Measurements from ENCODE around the gene ABCG4.
"Not testable (repeated sequence)": the region's sequence is repeated elsewhere in the genome, so short reads cannot be mapped to it uniquely, and the experiment has no call there.

The ABCG4 gene

DNA sequence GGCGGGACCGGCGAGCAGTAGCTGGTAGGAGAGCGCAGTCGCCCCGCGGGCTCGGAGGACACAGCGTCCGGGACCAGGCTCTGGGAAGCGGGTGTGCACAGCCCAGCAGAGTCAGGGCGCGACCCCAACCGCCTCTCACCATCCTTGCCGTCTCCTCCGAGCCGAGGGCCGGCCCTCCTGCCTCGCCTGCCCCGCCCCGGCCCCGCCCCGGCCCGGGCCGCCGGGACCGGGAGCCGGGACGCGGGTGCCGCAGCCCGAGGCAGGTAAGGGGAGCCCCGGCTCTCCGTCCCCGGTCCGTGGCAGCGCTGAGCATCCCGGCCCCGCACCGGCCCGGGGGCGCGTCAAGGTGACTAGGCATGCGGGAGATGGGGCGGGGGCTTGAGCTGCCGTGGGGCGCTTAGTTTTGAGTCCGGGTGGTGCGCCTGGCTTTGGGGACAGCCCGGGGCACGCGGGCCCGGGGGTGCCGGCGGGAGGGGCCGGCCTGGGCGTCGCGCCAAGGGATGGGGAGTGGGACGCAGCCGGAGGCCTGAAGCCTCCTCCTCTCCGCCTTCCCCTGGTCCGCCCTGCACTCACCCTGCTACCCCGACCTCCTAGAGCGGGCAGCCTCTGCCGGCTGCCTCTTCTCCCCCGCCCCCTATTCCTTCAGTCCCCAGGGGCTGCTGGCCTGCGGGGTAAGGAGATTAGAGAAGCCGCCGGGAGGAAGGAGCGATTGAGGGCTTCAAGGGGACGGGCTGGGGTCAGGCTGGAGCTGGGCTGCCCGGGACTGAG is at the start of gene ABCG4:
TSS of gene ABCG4 (plus strand) at position 35 of the 768 bp plus-strand sequence. CDS start 914 bp downstream, outside the sequence.
- DNase-seq (ENCODE audit: low read depth) = no peak

DNA sequence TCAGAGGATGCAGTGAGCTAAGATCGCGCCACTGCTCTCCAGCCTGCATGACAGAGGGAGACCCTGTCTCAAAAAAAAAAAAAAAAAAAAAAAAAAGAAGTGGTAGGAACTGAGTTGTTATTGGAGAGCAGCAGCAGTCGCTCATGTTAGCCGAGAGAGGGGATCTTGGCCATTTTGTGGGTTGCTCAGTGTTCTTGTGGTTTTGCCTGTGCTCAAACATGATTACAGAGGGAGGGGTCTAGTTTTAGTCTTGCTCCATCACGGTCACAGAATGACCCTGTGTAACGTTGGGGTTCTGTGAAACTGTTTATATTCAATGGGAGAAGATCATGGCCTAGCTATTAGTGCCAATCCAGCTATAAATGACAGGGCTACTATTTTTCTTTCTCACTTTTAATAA is 49.1 kb upstream of the ABCG4 start:
- DNase-seq (ENCODE audit: low read depth) = no peak

DNA sequence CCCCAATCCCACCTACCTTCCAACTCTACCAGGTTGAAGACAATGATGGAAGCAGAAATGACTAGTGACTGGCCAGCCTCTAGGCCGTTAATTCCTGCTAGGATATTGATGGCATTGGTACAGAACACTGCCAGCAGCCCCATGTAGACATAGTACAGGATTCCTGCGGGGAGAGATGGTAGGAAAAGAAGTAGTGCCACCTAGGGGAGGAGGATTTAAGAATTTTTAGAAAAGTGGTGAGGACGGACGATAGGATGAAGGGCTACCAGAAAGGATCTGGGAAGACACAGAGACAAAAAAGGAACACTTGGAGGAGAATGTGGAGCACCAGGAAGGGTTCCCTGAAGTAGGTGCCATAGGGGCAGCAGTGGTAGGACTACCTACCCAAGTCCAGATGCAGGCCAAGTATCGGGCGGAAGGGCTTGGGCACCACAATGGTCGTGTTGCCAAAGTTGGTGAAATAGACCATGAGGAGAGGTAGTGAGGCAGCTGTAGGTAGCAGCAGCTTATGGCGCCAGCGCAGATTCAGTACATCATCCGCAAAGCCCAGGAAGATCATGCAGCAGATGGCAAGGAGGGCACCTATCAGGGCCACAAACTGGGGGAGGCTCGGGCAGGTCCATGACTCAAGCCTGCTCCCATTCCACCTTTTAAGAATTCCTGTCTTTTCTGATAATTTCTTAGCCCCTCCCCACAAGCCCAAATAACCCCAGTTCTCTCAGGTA is 48.4 kb upstream of the ABCG4 start:
- DNase-seq (ENCODE audit: low read depth) = no peak

- DNase-seq (ENCODE audit: low read depth) = no peak
These were observed 47.7 kb upstream of the ABCG4 start for GRCh38 chr11:119100994-119101758.

DNA sequence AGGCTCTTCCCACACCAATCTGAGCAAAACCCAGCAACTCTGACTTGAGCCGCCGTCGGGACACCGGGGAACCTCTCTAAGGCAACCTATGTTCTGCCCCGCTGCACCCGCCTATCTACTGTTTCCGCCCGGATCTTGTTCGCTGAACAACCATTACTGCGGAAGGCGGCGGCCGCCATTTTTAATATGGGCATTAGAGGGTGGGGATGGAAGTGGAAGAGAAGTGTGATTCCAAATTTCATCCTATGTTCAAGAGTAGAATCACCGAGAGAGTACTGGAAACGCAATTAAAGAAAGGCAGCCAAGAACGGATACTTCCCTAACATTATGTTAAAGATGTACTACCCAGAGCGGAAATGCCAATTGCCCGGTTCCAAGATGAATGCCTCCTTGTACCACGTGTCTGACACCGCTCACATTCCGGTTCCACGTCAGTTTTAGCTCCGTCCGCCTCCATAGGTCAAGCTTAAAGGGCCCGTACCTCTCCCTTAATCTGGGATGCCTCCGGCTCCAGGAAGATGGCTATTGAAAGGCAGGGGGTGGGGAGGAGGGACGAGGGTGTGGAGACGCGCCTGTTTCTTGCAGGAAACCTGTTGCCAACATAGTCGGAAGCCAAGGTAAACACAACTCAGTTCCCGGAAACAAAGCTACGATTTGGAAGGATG is 47.0 kb upstream of the ABCG4 start, which contains the start of gene DPAGT1:
TSS of gene DPAGT1 (minus strand) at position 95 of the 665 bp plus-strand sequence. CDS start 198 bp downstream, outside the sequence.
- DNase-seq (ENCODE audit: low read depth) = peak; percentile 54

- not testable (repeated sequence) for DNase-seq (ENCODE audit: low read depth)
These were observed 45.6 kb upstream of the ABCG4 start for GRCh38 chr11:119103161-119103664.

DNA sequence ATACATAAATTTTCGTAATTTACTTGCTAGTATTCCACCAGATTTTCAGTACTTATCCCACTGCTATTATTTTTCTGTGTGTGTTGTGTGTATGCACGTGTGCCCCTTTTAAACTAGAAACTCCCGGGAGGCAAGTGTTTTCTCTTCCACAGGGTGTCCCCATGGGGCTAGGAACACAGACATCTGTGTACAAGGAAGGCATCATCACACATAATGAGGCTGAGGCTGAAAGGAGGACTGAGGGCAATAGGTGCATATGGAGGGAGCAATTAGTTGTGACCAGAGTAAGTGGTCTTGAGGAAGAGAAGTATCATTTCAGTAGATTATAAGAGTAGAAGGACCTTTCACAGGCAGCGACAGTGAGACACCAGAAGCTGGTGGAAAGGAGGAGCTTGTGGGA is 45.1 kb upstream of the ABCG4 start:
- DNase-seq (ENCODE audit: low read depth) = no peak

- DNase-seq (ENCODE audit: low read depth) = peak; percentile 70
These were observed 42.0 kb upstream of the ABCG4 start, which contains the start of gene C2CD2L for GRCh38 chr11:119106564-119107537. TSS of gene C2CD2L (plus strand) at chr11:119107344. CDS start at chr11:119107742, 398 bp downstream.

GRCh38 chr11:119107538-119108145 is 41.2 kb upstream of the ABCG4 start:
- DNase-seq (ENCODE audit: low read depth) = no peak

GRCh38 chr11:119108146-119108856 is 40.6 kb upstream of the ABCG4 start:
- no peak for DNase-seq (ENCODE audit: low read depth)

- DNase-seq (ENCODE audit: low read depth) = no peak
These were observed 40.0 kb upstream of the ABCG4 start for GRCh38 chr11:119108857-119109221.

DNA sequence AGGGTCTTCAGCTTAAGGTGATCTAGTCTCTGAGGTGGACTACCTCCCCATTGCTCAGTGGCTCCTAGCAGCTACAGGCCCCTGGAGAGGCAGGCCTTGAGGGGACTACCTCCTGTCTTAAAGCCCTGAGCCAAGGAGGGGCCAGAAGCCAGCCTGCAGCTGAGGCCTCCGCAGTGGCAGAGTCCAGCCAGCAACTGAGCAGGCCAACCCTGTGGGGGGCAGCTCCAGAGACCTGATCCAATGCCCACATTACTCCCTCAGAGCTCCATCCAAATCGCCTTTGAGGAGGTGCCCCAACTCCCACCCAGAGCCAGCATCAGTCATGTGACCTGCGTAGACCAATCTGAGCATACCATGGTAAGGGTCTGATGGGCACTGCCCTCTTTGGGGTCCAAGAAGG is 39.0 kb upstream of the ABCG4 start:
- DNase-seq (ENCODE audit: low read depth) = no peak

GRCh38 chr11:119110439-119110838 is 38.4 kb upstream of the ABCG4 start:
- DNase-seq (ENCODE audit: low read depth) = no peak

DNA sequence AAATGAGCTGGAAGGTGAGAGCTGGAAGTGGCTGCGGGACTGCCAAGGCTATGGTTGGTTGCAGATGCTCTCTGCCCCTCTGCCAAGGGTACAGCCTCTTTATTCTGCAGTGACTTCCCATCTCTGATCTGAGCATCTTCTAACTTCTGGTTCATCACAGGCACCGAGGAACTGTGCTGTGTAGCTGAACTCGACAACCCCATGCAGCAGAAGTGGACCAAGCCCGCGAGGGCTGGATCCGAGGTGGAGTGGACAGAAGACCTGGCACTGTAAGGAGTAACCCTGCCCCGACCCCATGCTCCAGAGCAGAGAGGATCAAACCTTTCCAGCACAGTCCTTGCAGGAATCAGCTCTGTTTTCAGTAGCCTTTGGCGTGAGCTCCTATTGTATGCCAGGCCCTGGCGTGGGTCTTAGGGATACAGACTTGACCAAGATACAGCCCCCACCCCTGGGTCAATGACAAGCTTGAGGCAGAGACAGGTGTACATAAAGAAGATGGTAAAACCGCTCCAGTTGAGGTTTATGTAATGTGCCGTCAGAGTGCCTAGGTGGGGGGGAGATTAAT is 37.4 kb upstream of the ABCG4 start:
- no peak for DNase-seq (ENCODE audit: low read depth)

DNA sequence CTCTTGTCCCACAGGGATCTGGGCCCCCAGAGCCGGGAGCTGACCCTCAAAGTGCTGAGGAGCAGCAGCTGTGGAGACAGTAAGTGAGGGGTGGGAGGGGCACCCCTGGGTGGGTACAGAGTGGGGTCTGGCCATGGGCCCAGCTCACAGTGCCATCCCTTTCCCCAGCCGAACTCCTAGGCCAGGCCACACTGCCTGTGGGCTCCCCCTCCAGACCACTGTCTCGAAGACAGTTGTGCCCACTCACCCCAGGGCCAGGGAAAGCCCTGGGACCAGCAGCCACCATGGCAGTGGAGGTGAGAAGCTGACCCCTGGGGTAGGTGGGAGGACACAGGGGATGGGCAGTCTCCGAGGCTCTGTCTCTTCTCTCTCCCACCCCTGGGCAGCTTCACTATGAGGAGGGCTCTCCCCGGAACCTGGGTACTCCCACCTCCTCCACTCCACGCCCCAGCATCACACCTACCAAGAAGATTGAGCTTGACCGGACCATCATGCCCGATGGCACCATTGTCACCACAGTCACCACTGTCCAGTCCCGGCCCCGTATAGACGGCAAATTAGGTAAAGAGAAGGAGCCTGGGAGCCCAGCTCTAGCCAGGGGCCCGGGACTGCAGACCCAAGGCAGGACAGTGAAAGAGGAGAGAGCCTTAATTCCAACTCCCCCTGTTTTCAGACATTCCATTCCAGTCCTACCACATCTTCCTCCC is 36.4 kb upstream of the ABCG4 start:
- no peak for DNase-seq (ENCODE audit: low read depth)

- DNase-seq (ENCODE audit: low read depth) = no peak
These were observed 35.1 kb upstream of the ABCG4 start for GRCh38 chr11:119113716-119114115.

- no peak for DNase-seq (ENCODE audit: low read depth)
These were observed 34.5 kb upstream of the ABCG4 start for GRCh38 chr11:119114351-119114750.

- no peak for DNase-seq (ENCODE audit: low read depth)
These were observed 33.2 kb upstream of the ABCG4 start for GRCh38 chr11:119115484-119116234.
